ENCODE measurements around the gene PLEKHN1. TPM values are rescaled to one million over a fixed set of nuclear protein-coding genes. Genes with fewer than 3 reads are reported as not detected.

The PLEKHN1 gene
- total RNA-seq, 1 donor from 2014 or later = 6.8 TPM

GRCh38 chr1:970973-971730, 4.9 kb downstream of the PLEKHN1 start:
- TF ChIP-seq CTCF (conservative IDR thresholded peaks at IDR 0.05; ENCODE audit: low read depth, low read length) = no peak
- no peak for DNase-seq (ENCODE audit: low read depth)
- H3K4me3 ChIP-seq (ENCODE audit: low read depth, low read length) = no peak overlapping the region

DNA sequence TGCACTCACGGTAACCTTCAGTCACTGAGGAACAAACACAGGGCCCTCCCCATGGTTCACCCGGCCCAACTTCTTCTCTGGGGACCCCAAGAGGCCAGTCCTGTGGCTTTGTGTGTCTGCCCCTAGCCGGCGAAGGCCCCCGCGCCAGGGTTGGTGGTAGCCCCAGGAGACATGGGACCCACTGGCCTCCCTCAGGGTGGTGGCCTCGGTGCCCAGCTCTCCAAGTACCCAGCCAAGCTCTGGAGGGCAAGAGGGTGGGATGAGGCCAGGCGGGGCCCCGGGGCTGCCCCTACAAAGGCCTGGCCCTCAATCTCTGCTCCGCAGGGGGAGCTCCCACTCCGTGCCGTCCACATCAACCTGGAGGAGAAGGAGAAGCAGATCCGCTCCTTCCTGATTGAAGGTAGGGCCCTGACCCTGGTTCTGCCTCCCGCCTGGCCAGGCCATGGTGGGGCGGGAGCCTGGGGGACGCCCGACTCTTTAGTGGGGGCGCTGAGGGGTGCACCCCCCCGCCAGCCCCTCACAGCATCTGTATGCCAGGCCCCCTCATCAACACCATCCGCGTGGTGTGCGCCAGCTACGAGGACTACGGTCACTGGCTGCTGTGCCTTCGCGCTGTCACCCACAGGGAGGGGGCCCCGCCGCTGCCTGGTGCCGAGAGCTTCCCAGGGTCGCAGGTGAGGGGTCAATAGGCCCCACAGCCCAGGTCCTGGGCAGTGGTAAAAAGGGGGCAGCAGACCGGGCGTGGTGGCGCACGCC, 5.6 kb downstream of the PLEKHN1 start:
- no peak for DNase-seq (ENCODE audit: low read depth)
- TF ChIP-seq CTCF (conservative IDR thresholded peaks at IDR 0.05; ENCODE audit: low read depth, low read length) = no peak
- no peak overlapping the region for H3K4me3 ChIP-seq (ENCODE audit: low read depth, low read length)

DNA sequence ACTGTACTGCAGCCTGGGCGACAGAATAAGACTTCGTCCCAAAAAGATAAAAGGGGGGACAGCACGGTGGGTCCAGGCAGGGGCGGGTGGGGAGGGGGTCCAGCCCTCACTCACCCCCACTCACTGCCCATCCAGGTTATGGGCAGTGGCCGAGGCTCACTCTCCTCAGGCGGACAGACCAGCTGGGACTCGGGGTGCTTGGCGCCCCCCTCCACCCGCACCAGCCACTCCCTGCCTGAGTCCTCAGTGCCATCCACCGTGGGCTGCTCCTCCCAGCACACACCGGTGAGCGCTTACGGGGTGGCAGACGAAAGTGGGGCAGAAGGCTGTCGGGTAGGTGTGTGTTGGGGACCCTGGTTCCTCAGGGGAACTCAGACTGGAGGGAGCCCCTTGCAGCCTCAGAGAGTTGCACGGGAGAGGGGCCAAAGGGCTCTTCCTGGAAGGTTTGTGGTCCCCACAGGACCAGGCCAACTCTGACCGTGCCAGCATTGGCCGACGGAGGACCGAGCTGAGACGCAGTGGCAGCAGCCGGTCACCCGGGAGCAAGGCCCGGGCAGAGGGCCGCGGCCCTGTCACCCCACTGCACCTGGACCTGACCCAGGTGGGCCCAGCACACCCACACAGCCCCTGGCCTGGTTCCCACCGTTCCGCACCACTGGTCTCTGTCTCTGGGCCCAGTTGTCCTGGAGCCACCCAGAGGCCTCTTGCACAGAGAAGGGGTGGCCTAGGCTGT, 6.6 kb downstream of the PLEKHN1 start:
- TF ChIP-seq CTCF (conservative IDR thresholded peaks at IDR 0.05; ENCODE audit: low read depth, low read length) = no peak
- no peak for DNase-seq (ENCODE audit: low read depth)
- no peak overlapping the region for H3K4me3 ChIP-seq (ENCODE audit: low read depth, low read length)

DNA sequence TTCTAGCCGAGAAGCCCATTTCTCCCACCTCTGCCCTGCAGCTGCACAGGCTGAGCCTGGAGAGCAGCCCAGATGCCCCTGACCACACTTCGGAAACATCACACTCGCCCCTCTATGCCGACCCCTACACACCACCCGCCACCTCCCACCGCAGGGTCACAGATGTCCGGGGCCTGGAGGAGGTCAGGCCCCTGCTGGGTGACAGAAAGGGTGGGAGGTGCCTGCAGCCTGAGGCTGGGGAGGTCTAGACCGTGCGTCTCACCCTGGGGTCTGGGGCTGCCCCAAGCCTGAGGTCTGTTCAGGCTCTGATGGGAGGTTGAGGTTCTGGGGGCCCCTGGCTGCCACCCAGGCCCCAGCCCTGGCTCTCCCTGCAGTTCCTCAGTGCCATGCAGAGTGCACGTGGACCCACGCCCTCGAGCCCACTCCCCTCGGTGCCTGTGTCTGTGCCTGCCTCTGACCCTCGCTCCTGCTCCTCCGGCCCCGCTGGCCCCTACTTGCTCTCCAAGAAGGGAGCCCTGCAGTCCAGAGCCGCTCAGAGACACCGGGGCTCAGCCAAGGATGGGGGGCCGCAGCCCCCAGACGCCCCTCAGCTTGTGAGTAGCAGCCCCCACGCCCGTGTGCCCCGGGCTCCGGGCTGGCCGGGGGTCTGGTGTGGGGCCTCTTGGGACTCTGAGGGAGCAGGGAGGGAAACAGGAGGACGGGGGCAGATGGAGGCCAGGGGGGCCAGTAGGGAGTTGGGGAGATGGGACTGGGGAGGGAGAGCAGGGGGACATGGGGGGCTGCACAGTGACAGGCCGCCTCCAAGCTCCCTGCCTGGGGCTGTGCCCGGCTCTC, 7.4 kb downstream of the PLEKHN1 start:
- no peak for TF ChIP-seq CTCF (conservative IDR thresholded peaks at IDR 0.05; ENCODE audit: low read depth, low read length)
- no peak for DNase-seq (ENCODE audit: low read depth)

GRCh38 chr1:974293-974640, 8.0 kb downstream of the PLEKHN1 start:
- H3K4me3 ChIP-seq (ENCODE audit: low read depth, low read length) = no peak overlapping the region
- DNase-seq (ENCODE audit: low read depth) = no peak
- TF ChIP-seq CTCF (conservative IDR thresholded peaks at IDR 0.05; ENCODE audit: low read depth, low read length) = no peak

More for the DNA sequence above, 7.4 kb downstream of the PLEKHN1 start:
- no peak overlapping the region for H3K4me3 ChIP-seq (ENCODE audit: low read depth, low read length)

DNA sequence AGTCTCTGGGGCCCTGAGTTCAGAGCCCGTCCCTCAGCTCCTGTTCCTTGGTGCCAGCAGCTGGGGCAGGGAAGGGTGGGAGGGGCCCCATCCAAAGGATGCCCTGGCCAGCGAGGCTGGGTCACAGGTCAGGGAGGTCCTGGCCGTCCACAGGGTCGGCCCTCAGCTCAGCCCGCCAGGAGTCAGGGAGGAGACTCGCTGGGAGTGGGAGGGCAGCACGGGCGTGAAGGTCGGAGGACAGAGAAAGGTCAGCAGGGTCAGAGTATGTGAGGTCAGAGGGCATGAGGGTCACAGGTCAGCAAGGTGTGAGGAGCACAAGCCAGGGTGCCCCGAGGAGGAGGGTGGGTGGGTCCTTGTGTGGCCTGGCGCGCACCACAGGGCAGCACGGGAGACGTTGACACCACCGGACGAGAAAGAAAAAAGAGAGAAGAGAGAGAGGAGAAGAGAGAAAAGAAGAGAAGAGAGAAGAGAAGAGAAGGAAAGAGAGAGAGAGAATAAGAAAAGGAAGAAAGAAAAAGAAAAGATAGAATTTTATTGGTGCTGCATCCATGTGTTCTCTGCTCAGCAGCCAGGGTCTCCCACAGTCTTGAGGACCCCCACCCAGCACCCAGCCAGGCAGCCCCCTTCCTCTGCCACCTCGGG, 8.5 kb downstream of the PLEKHN1 start:
- no peak overlapping the region for H3K4me3 ChIP-seq (ENCODE audit: low read depth, low read length)
- no peak for TF ChIP-seq CTCF (conservative IDR thresholded peaks at IDR 0.05; ENCODE audit: low read depth, low read length)

More for the DNA sequence above, 8.5 kb downstream of the PLEKHN1 start:
- no peak for DNase-seq (ENCODE audit: low read depth)
